Osteoblast (primary cell): ENCODE measurements around the gene ARHGEF16. TPM values are rescaled to one million over a fixed set of nuclear protein-coding genes. Genes with fewer than 3 reads are reported as not detected.

Source experiments
- DNase-seq: peaks from one replicate; pipeline ENCODE4 v3.0.0; 2011; ENCODE audit warnings: low spot score, mixed read lengths; ENCODE audit not compliant: insufficient read length; ENCODE audit errors: missing footprints
- H2AFZ ChIP-seq: 2 replicates; pipeline ENCODE4 v1.6.0; 2011; ENCODE audit warnings: mild to moderate bottlenecking, low read length
- H3K27ac ChIP-seq: 2 replicates; pipeline ENCODE4 v1.5.1; 2011; ENCODE audit warnings: mild to moderate bottlenecking, low read depth, low read length, moderate library complexity
- H3K27me3 ChIP-seq: 2 replicates; pipeline ENCODE4 v1.6.0; 2012; ENCODE audit warnings: mild to moderate bottlenecking, control low read depth, inconsistent platforms, low read length, moderate library complexity; ENCODE audit not compliant: insufficient read depth
- H3K36me3 ChIP-seq: 2 replicates; pipeline ENCODE4 v1.5.1; 2011; ENCODE audit warnings: mild to moderate bottlenecking, low read length, control low read depth, moderate library complexity; ENCODE audit not compliant: insufficient read depth
- H3K4me1 ChIP-seq: 2 replicates; pipeline ENCODE4 v1.5.1; 2011; ENCODE audit warnings: mild to moderate bottlenecking, low read length, control low read depth, moderate library complexity; ENCODE audit not compliant: insufficient read depth
- H3K4me2 ChIP-seq: 2 replicates; pipeline ENCODE4 v1.6.0; 2011; ENCODE audit warnings: mild to moderate bottlenecking, low read length; ENCODE audit not compliant: insufficient read depth
- H3K4me3 ChIP-seq: fragments of 200-600 bp; sonication (generic); 3 replicates; pipeline ENCODE4 v1.5.1; 2012; ENCODE audit warnings: mild to moderate bottlenecking, low read length, inconsistent platforms; ENCODE audit not compliant: insufficient read depth
- H3K79me2 ChIP-seq: 2 replicates; pipeline ENCODE4 v1.6.0; 2012; ENCODE audit warnings: mild to moderate bottlenecking, low read length, control low read depth, inconsistent platforms; ENCODE audit not compliant: insufficient read depth
- H3K9me3 ChIP-seq: 2 replicates; pipeline ENCODE4 v1.5.1; 2011; ENCODE audit warnings: low read depth, low read length, control low read depth
- H4K20me1 ChIP-seq: 2 replicates; pipeline ENCODE4 v1.6.0; 2012; ENCODE audit warnings: mild to moderate bottlenecking, low read length, control low read depth; ENCODE audit not compliant: insufficient read depth
- total RNA-seq: library from RNA; depleted of rRNA; stranded (reverse); fragments of >200 nt; gene quantifications from 2 replicates; pipeline ENCODE4 v1.2.3, GENCODE V29; 2012
- TF ChIP-seq, protein P1 (sequence below): IDR thresholded peaks from 2 replicates; pipeline ENCODE4 v1.5.1; 2011; ENCODE audit warnings: mild to moderate bottlenecking, low read depth, low read length, moderate library complexity; ENCODE audit errors: extremely low read depth

Gene ARHGEF16
- total RNA-seq, 1 donor, result not detected

DNA sequence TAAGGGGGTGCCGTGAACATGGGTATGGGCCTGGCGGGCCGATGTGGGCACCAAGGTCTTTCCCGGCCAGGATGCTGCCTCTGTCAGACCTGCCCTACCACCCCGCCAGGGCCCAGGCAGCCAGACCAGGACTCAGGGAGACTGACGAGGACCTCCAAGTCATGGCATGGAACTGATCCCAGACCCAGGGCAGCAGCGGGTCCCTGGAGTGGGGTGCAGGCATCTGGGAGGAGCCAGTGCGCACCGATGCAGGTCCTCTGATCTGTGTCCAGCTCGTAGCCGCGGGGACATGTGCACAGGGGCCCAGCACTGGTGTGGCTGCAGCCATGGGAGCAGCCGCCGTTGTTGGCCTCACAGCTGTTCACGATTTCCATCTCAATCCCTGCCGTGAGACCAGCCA is 56.8 kb downstream of the ARHGEF16 start:
- H2AFZ ChIP-seq, result no peak overlapping the region
- no peak overlapping the region for H3K4me2 ChIP-seq
- H3K4me1 ChIP-seq, result peaks cover 8% of the 10 kb centered on the region
- peaks cover 11% of the 10 kb centered on the region for H3K36me3 ChIP-seq
- no peak overlapping the region for H3K4me3 ChIP-seq
- peaks cover 4% of the 10 kb centered on the region for H4K20me1 ChIP-seq
- TF ChIP-seq, protein P1, sequence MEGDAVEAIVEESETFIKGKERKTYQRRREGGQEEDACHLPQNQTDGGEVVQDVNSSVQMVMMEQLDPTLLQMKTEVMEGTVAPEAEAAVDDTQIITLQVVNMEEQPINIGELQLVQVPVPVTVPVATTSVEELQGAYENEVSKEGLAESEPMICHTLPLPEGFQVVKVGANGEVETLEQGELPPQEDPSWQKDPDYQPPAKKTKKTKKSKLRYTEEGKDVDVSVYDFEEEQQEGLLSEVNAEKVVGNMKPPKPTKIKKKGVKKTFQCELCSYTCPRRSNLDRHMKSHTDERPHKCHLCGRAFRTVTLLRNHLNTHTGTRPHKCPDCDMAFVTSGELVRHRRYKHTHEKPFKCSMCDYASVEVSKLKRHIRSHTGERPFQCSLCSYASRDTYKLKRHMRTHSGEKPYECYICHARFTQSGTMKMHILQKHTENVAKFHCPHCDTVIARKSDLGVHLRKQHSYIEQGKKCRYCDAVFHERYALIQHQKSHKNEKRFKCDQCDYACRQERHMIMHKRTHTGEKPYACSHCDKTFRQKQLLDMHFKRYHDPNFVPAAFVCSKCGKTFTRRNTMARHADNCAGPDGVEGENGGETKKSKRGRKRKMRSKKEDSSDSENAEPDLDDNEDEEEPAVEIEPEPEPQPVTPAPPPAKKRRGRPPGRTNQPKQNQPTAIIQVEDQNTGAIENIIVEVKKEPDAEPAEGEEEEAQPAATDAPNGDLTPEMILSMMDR, result no peak
- no peak for DNase-seq
- H3K9me3 ChIP-seq, result no peaks in the 10 kb centered on the region
- no peaks in the 10 kb centered on the region for H3K27me3 ChIP-seq
- no peaks in the 10 kb centered on the region for H3K79me2 ChIP-seq
- no peak overlapping the region for H3K27ac ChIP-seq

DNA sequence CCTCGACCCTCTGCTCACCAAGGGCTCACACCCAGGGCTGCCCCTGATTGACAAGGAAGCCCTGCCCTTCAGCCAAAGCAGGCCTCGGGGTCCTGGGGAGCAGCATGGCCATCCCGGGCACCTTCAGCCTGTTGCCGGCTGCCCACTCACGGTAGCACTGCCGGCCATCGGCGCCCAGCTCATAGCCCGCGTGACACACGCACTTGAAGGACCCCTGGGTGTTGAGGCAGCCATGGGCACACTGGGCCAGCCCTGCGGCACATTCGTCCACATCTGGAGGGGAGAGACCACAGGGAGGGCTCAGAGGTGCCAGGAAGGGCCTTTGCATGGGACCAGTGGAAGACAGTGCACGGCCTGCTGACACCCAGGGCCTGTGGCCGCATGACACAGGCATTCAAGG is 57.4 kb downstream of the ARHGEF16 start:
- Histone ChIP-seq H3K27me3 (no peaks in the 10 kb centered on the region), H3K79me2 (no peaks in the 10 kb centered on the region), H2AFZ (no peak overlapping the region), H3K4me3 (no peak overlapping the region), H4K20me1 (peaks cover 4% of the 10 kb centered on the region), H3K9me3 (no peaks in the 10 kb centered on the region), H3K4me2 (no peak overlapping the region), H3K4me1 (peaks cover 14% of the 10 kb centered on the region), H3K27ac (no peak overlapping the region), H3K36me3 (peaks cover 6% of the 10 kb centered on the region)
- TF ChIP-seq, protein P1, result no peak
- no peak for DNase-seq

DNA sequence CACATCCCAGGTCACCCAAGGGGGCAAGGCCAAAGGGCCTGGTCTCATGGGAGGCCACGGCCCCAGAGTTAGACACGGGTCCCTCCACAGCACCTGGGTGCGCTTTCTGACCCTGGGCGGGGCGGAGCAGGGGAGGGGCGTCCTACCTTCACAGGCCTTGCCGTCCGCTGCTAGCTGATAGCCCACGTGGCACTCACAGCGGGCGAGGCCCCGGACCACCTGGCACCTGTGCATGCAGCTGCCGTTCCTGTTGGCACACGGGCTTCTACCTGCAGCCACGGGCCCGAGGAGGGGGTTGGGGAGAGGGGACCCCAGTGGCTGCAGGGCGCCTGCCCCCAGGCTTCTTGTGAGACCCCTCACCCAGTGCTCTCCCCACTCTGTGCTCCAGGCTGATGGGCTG is 59.9 kb downstream of the ARHGEF16 start:
- DNase-seq, result no peak
- H3K9me3 ChIP-seq, result no peaks in the 10 kb centered on the region
- no peak overlapping the region for H3K4me3 ChIP-seq
- TF ChIP-seq, protein P1, result no peak
- no peaks in the 10 kb centered on the region for H3K79me2 ChIP-seq
- H3K27me3 ChIP-seq, result no peaks in the 10 kb centered on the region
- H2AFZ ChIP-seq, result no peak overlapping the region
- no peak overlapping the region for H3K4me2 ChIP-seq
- peaks cover 14% of the 10 kb centered on the region for H3K4me1 ChIP-seq
- peaks cover 4% of the 10 kb centered on the region for H4K20me1 ChIP-seq
- H3K27ac ChIP-seq, result no peak overlapping the region
- no peaks in the 10 kb centered on the region for H3K36me3 ChIP-seq

DNA sequence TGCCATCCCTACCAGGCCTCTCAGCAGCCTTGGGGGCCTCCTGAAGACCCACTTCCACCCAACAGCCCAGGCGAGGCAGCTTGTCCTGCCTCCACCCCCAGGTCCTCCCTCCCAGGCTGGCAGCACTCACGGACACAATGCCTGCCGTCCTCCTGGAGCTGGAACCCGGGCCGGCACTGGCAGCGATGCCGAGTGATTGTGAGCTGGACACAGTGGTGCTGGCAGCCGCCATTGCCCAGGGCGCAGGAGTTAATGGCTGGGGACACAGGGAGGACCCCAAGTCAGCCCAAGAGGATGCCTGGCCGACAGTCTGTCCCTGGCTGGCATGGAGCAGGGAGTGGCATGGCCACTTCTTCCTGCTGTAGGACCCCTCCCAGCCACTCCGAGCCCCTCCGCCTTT is 60.8 kb downstream of the ARHGEF16 start:
- TF ChIP-seq, protein P1, result no peak
- DNase-seq, result no peak
- no peaks in the 10 kb centered on the region for H3K79me2 ChIP-seq

More for the DNA sequence above, 60.8 kb downstream of the ARHGEF16 start:
- H3K27ac ChIP-seq, result no peak overlapping the region
- H3K9me3 ChIP-seq, result no peaks in the 10 kb centered on the region
- H3K36me3 ChIP-seq, result no peaks in the 10 kb centered on the region
- no peaks in the 10 kb centered on the region for H3K27me3 ChIP-seq
- no peak overlapping the region for H2AFZ ChIP-seq
- H3K4me2 ChIP-seq, result no peak overlapping the region
- peaks cover 14% of the 10 kb centered on the region for H3K4me1 ChIP-seq
- H4K20me1 ChIP-seq, result peaks cover 4% of the 10 kb centered on the region
- H3K4me3 ChIP-seq, result no peak overlapping the region
